AG09319 (cell line): ENCODE results near the gene URB1.
A peak's percentile ranks its signal among the peaks of the same experiment; 100 is the strongest.

Experiments used
- DNase-seq: peaks from one replicate; pipeline ENCODE4 v3.0.0-alpha.2; 2010; ENCODE audit warnings: low read depth; ENCODE audit errors: extremely low read depth
- CTCF ChIP-seq: IDR thresholded peaks from 2 replicates; pipeline ENCODE4 v1.5.1; 2011; ENCODE audit warnings: low read depth, mild to moderate bottlenecking, inconsistent platforms, low read length, moderate library complexity

The URB1 gene

GRCh38 chr21:32389337-32390015 is 3.3 kb downstream of the URB1 start:
- no peak for DNase-seq
- TF ChIP-seq CTCF, result no peak

GRCh38 chr21:32388306-32388705 is 4.5 kb downstream of the URB1 start:
- no peak for TF ChIP-seq CTCF

DNA sequence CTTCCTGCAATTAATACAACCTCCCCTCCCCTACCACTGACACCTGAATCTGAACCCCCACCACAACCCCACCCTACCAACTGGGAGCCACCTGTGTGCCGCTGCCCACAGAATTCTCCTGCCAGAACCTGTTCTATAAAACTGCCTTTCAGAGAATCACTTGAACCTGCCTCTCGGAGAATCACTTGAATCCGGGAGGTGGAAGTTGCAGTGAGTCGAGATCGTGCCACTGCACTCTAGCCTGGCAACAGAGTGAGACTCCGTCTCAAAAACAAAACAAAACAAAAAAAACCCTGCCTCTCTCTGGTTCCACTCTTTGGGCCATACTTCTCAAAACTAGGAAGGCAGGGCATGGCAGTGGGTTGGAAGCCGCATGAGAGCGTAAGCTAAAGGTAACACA is 5.7 kb downstream of the URB1 start:
- no peak for TF ChIP-seq CTCF
- no peak for DNase-seq

More at GRCh38 chr21:32388306-32388705, 4.5 kb downstream of the URB1 start:
- no peak for DNase-seq

DNA sequence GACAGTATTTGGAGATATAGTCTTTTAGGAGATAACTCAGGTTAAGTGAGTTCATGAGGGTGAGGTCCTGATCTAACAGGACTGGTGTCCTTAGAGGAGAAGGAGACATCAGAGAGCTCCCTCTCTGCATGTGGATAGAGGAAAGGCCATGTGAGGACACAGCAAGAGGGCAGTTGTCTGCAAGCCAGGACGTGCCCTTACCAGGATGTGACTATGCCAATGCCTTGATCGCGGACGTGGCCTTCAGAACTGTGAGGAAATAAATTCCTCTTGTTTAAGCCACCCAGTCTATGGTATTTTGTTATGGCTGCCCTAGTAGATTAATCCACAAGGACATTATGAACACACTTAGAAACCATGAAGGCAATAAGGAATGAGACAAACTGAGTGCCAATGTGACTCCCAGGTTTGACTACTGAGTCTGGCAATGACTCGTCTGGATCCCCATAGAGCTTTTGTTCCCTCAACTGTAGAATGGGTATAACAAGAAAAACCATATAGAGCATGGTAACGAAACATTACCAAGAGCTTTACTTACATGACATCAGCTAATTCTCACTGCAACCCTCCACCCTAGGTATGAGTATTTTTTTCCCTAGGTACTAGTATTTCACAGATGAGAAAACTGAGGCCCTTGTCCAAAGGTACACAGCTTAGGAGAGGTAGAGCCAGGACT is 6.5 kb downstream of the URB1 start:
- DNase-seq, result no peak
- TF ChIP-seq CTCF, result no peak

GRCh38 chr21:32383812-32384211 is 9.0 kb downstream of the URB1 start:
- DNase-seq, result no peak
- no peak for TF ChIP-seq CTCF

DNA sequence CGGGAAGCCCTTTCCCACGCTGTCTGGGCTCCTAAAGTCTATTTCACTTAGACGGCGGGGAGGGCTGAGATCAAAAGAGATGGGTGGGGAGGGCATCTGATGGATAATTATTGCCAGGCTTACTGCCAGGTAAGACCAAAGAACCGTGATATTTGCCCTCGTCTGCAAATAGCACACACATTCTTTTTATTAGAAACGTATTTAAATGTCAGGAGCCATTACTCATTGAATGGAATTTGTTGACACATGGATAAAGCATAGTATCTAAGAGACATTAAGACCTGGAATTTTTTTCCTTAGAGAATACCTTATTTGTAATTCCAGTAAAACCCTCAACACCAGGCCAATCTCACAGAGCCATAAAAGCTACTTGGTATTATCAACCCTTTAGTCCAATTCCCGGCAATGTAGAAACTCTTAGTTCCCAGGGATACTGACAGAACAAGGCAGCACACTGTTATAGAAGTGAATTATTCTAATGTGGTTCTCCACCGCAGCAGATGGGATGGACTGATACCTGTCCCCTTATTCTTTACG is 10.6 kb downstream of the URB1 start:
- no peak for TF ChIP-seq CTCF
- DNase-seq, result peak; percentile 54

- DNase-seq, result no peak
- no peak for TF ChIP-seq CTCF
These were observed 11.2 kb downstream of the URB1 start for GRCh38 chr21:32381571-32381970.
